DND-41 (cell line): Measurements from ENCODE around the gene GOLPH3.

ENCODE experiments used
- CTCF ChIP-seq: IDR thresholded peaks from 2 replicates; pipeline ENCODE4 v1.5.1; 2012; ENCODE audit warnings: borderline replicate concordance, low read length, moderate library complexity, mild to moderate bottlenecking; ENCODE audit not compliant: poor library complexity, severe bottlenecking; ENCODE audit errors: extremely low read depth
- EZH2 ChIP-seq: IDR thresholded peaks from 3 replicates; pipeline ENCODE4 v1.6.1; 2012; ENCODE audit warnings: borderline replicate concordance, low read depth, mild to moderate bottlenecking, moderate library complexity, low read length, inconsistent platforms; ENCODE audit not compliant: severe bottlenecking

DNA sequence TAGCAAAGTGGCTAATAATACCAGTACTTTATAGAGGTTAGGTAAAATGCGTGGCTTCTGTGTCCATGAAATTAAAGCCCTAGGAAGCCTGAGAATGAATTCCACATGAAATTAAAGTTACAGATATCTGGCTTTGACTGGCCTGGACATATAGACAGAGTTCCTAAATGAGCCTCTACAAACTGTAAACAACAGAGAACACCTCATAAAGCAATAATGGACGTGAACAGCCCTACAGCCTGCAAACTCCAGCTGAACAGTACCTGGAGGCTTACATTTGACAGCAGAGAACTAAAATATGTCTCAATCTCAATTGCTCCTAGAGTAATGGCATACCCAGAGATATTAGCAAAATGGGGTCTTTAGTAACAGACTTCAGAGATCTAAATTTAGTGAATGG lies 28.7 kb downstream of the GOLPH3 start:
- TF ChIP-seq CTCF, result no peak
- TF ChIP-seq EZH2, result no peak
